Measurements from ENCODE around the gene MYH11.

Gene MYH11

DNA sequence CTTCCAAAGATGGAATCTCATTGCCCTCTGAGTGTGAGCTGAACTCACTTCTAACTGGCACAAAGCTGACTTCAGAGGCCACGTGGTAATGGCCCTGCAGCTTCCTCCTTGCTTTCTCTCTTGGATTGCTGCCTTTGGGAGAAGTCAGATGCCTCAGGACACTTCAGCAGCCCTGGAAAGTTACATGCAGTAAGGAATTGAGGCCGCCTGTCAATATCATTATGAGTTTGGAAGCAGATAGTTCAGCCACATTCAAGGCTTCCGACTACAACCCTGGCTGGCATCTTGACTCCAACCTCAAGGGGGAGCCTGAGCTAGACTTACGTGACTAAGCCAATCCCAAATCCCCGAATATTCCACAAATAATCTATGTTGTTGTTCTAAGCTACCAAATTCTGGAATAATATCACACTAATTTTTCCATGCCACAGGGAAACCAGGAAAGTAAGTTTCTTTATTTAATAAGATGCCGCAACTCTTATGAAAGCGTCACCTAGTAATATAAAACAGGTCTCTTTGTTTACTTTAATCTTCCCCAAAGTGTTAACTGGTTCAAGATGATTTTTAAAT, 18.0 kb upstream of the MYH11 start:
- Histone ChIP-seq H3K27me3 (replicated peaks; ENCODE audit: control insufficient read depth, insufficient read depth, low read length) (no peaks in the 10 kb centered on the region), H3K36me3 (ENCODE audit: control insufficient read depth, insufficient read depth, low read length, severe bottlenecking) (peaks cover 32% of the 10 kb centered on the region), H3K9ac (ENCODE audit: low read length) (peak overlapping the region; percentile 57), H3K4me3 (ENCODE audit: low read length) (no peak overlapping the region), H3K4me1 (ENCODE audit: control insufficient read depth, insufficient read depth, low read length) (peaks cover 34% of the 10 kb centered on the region), H3K9me3 (ENCODE audit: control insufficient read depth, low read length) (no peaks in the 10 kb centered on the region)
- DNase-seq (ENCODE audit: low read depth) = peak; percentile 92

DNA sequence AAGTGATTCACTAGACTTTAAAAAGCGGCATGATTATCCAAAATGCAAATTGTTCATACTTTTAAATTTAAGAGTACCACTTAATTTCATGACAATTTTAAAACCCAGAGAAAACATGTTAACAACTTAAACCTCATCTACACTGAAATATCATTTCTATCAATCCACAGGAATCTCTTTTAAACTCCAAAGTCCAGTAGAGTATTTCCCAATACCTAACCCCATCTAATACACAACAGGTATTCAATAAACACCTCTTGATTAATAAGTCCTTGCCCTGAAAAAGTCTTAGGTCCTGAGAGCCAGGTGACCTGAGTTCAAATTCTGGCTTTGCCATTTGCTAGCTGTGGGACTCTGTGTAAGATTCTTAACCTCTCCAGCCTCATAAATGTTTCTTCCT, 16.9 kb upstream of the MYH11 start:
- Histone ChIP-seq H3K9me3 (ENCODE audit: control insufficient read depth, low read length) (no peaks in the 10 kb centered on the region), H3K36me3 (ENCODE audit: control insufficient read depth, insufficient read depth, low read length, severe bottlenecking) (peaks cover 40% of the 10 kb centered on the region), H3K4me1 (ENCODE audit: control insufficient read depth, insufficient read depth, low read length) (peaks cover 24% of the 10 kb centered on the region)

DNA sequence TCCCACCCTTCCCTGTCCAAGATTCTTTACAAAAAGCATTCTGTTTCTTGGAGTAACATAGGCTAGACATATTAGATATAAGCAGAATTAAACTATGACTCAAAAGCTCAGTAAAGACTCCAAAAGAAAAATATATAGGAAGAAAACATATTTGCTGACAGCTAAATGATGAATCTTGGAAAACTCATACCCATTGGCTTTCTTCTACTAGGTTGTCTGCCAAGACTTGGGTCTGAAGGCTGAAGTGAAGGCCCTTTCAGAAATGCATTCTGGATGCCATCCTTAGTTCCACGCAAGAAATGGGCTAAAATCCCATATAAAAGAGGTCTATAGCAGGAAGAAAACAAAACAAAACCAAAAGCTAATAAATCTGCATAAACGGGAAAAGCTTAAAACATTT, 16.5 kb upstream of the MYH11 start:
- Histone ChIP-seq H3K4me1 (ENCODE audit: control insufficient read depth, insufficient read depth, low read length) (peaks cover 19% of the 10 kb centered on the region), H3K9ac (ENCODE audit: low read length) (no peak overlapping the region), H3K27me3 (replicated peaks; ENCODE audit: control insufficient read depth, insufficient read depth, low read length) (no peaks in the 10 kb centered on the region), H3K36me3 (ENCODE audit: control insufficient read depth, insufficient read depth, low read length, severe bottlenecking) (peaks cover 45% of the 10 kb centered on the region), H3K4me3 (ENCODE audit: low read length) (no peak overlapping the region), H3K9me3 (ENCODE audit: control insufficient read depth, low read length) (no peaks in the 10 kb centered on the region)
- no peak for DNase-seq (ENCODE audit: low read depth)

More for the DNA sequence above, 16.9 kb upstream of the MYH11 start:
- DNase-seq (ENCODE audit: low read depth) = no peak
- Histone ChIP-seq H3K9ac (ENCODE audit: low read length) (no peak overlapping the region), H3K4me3 (ENCODE audit: low read length) (no peak overlapping the region), H3K27me3 (replicated peaks; ENCODE audit: control insufficient read depth, insufficient read depth, low read length) (no peaks in the 10 kb centered on the region)

DNA sequence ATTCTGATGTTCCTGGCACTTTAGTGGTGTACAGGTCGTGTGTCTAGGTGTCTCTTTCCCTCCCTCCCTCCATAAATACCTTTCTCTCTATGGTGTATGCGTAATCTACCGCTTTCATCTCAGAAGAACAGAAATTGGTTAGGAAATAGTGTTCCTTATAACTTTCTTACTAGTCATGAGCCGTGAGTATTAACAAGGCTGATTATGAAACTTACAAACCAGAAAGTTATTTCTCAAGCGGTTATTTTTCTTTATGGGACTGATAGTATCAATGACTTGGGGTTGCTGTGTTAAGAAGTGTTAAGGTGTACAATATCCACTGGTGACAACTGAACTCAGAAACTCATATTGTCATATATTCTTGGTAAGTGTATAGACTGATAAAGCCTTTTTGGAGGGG, 13.2 kb upstream of the MYH11 start:
- Histone ChIP-seq H3K4me3 (ENCODE audit: low read length) (no peak overlapping the region), H3K4me1 (ENCODE audit: control insufficient read depth, insufficient read depth, low read length) (peaks cover 33% of the 10 kb centered on the region), H3K27me3 (replicated peaks; ENCODE audit: control insufficient read depth, insufficient read depth, low read length) (no peaks in the 10 kb centered on the region), H3K9me3 (ENCODE audit: control insufficient read depth, low read length) (no peaks in the 10 kb centered on the region), H3K9ac (ENCODE audit: low read length) (no peak overlapping the region), H3K36me3 (ENCODE audit: control insufficient read depth, insufficient read depth, low read length, severe bottlenecking) (peaks cover 51% of the 10 kb centered on the region)
- no peak for DNase-seq (ENCODE audit: low read depth)

DNA sequence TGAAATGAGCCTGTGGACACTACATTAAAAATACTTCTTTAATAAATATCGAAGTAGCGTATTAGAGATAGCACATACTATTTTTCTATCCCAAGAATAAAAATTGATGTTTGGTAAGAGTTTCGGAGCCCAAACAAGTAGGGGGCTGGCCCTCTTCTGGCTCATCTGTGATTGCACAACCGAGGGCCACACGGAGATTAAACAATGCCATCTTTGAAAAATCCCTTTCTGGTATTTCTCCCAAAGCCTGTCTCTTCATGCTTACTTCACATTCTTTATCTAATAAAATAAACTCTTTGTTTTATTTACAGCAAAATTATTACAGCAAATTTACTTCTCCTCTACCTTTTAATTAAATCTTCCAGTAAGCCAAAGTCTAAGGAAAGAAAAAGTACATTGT, 9.6 kb upstream of the MYH11 start:
- Histone ChIP-seq H3K36me3 (ENCODE audit: control insufficient read depth, insufficient read depth, low read length, severe bottlenecking) (peaks cover 41% of the 10 kb centered on the region), H3K27me3 (replicated peaks; ENCODE audit: control insufficient read depth, insufficient read depth, low read length) (no peaks in the 10 kb centered on the region), H3K4me3 (ENCODE audit: low read length) (no peak overlapping the region), H3K9me3 (ENCODE audit: control insufficient read depth, low read length) (no peaks in the 10 kb centered on the region), H3K4me1 (ENCODE audit: control insufficient read depth, insufficient read depth, low read length) (peaks cover 27% of the 10 kb centered on the region), H3K9ac (ENCODE audit: low read length) (no peak overlapping the region)
- no peak for DNase-seq (ENCODE audit: low read depth)

DNA sequence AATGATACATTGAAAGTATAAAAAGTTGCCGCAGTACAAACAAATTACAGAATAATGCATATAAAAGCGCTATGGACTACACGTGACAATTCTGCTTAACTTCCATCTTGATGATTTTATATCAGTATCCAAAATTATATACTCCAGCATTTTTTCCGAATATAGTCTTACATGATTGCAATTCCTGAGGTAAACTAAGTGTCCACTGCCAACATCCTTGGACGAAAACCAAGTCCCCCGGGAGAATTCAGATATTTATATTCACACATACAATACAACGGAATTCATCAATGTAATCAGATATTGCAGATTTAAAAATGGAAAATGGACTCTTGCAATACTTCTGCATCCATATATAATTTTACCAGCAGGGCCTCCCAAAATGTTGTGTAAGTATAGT, 8.9 kb upstream of the MYH11 start:
- H3K9ac ChIP-seq (ENCODE audit: low read length) = no peak overlapping the region
- peaks cover 36% of the 10 kb centered on the region for H3K36me3 ChIP-seq (ENCODE audit: control insufficient read depth, insufficient read depth, low read length, severe bottlenecking)
- DNase-seq (ENCODE audit: low read depth) = peak; percentile 61
- no peaks in the 10 kb centered on the region for H3K27me3 ChIP-seq (replicated peaks; ENCODE audit: control insufficient read depth, insufficient read depth, low read length)
- peaks cover 27% of the 10 kb centered on the region for H3K4me1 ChIP-seq (ENCODE audit: control insufficient read depth, insufficient read depth, low read length)
- no peaks in the 10 kb centered on the region for H3K9me3 ChIP-seq (ENCODE audit: control insufficient read depth, low read length)
- peak overlapping the region; percentile 6 for H3K4me3 ChIP-seq (ENCODE audit: low read length)

DNA sequence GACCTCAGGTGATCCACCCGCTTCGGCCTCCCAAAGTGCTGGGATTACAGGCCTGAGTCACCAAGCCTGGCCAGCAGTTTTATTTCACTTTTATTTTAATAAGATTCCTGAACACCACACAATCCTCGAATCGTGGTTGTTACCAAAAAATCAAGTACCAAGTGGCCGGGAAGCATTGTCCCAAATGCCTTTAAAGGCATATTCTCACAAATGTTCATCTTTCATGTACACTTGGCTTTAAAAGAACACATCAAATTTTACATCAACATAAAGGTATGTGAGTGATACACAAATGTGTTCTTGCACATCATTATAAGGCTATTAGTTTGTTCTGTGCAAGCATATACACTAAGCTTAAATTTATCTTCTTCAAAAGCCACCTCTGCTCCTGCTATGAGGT, 8.1 kb upstream of the MYH11 start:
- Histone ChIP-seq H3K4me1 (ENCODE audit: control insufficient read depth, insufficient read depth, low read length) (peaks cover 22% of the 10 kb centered on the region), H3K36me3 (ENCODE audit: control insufficient read depth, insufficient read depth, low read length, severe bottlenecking) (peaks cover 28% of the 10 kb centered on the region), H3K4me3 (ENCODE audit: low read length) (no peak overlapping the region), H3K27me3 (replicated peaks; ENCODE audit: control insufficient read depth, insufficient read depth, low read length) (no peaks in the 10 kb centered on the region), H3K9ac (ENCODE audit: low read length) (no peak overlapping the region), H3K9me3 (ENCODE audit: control insufficient read depth, low read length) (no peaks in the 10 kb centered on the region)
- DNase-seq (ENCODE audit: low read depth) = no peak

DNA sequence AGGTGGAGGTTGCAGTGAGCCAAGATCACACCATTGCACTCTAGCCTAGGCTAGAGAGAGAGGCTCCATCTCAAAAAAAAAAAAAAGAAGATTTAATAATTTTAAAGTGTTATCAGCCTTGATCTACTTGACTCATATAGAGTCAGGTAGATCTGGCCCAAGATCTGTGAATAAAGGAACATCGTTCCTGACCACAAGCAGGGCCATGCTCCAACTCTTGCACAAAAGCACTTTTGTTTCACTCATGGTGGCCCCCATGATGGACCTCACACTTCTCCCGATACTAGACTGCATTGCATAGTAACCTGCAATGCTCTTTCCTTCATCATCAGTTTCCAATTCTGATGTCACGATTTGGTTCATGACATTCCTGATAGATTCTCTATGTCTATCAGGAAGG, 5.2 kb upstream of the MYH11 start:
- Histone ChIP-seq H3K9ac (ENCODE audit: low read length) (no peak overlapping the region), H3K27me3 (replicated peaks; ENCODE audit: control insufficient read depth, insufficient read depth, low read length) (peaks cover 11% of the 10 kb centered on the region), H3K4me3 (ENCODE audit: low read length) (no peak overlapping the region), H3K9me3 (ENCODE audit: control insufficient read depth, low read length) (no peaks in the 10 kb centered on the region), H3K36me3 (ENCODE audit: control insufficient read depth, insufficient read depth, low read length, severe bottlenecking) (peaks cover 8% of the 10 kb centered on the region), H3K4me1 (ENCODE audit: control insufficient read depth, insufficient read depth, low read length) (peaks cover 26% of the 10 kb centered on the region)
- DNase-seq (ENCODE audit: low read depth) = no peak

DNA sequence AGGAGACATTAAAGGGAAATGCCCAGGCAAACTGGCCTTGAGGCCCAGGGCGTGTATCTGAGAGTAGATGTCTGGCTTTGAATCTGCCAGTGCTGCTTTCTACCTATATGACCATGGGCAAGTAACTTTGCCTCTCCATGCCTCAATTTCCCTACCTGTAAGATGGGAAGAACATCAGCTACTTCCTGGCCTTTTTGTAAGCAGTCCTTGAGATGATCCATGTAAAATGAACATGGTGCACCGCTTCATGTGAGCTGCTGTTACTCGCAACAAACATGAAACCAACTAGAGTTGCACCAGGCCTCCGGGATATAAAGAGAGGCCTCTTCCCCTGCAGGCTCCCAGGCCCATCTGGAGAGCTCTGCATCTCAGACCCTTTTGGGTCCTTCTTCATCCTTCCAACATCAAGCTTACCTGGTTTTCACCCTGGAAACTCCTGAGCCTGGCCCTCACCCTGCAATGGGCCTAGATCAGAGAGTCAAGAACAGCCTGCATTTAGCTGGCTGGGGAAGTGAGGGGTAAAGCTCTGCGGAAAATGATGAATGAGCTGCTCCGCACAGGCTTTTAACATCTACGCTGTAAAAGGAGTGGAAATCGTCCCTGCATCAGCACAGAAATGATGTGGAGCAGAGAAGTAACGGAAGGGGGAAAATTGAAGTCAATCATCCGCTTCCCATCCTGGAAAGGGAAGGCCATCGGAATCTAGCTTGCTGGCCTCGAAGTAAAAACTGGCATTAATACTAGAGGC, 2.3 kb upstream of the MYH11 start:
- no peak for DNase-seq (ENCODE audit: low read depth)
- Histone ChIP-seq H3K9ac (ENCODE audit: low read length) (no peak overlapping the region), H3K27me3 (replicated peaks; ENCODE audit: control insufficient read depth, insufficient read depth, low read length) (peaks cover 31% of the 10 kb centered on the region), H3K4me1 (ENCODE audit: control insufficient read depth, insufficient read depth, low read length) (peaks cover 6% of the 10 kb centered on the region), H3K4me3 (ENCODE audit: low read length) (no peak overlapping the region), H3K9me3 (ENCODE audit: control insufficient read depth, low read length) (no peaks in the 10 kb centered on the region), H3K36me3 (ENCODE audit: control insufficient read depth, insufficient read depth, low read length, severe bottlenecking) (no peaks in the 10 kb centered on the region)

DNA sequence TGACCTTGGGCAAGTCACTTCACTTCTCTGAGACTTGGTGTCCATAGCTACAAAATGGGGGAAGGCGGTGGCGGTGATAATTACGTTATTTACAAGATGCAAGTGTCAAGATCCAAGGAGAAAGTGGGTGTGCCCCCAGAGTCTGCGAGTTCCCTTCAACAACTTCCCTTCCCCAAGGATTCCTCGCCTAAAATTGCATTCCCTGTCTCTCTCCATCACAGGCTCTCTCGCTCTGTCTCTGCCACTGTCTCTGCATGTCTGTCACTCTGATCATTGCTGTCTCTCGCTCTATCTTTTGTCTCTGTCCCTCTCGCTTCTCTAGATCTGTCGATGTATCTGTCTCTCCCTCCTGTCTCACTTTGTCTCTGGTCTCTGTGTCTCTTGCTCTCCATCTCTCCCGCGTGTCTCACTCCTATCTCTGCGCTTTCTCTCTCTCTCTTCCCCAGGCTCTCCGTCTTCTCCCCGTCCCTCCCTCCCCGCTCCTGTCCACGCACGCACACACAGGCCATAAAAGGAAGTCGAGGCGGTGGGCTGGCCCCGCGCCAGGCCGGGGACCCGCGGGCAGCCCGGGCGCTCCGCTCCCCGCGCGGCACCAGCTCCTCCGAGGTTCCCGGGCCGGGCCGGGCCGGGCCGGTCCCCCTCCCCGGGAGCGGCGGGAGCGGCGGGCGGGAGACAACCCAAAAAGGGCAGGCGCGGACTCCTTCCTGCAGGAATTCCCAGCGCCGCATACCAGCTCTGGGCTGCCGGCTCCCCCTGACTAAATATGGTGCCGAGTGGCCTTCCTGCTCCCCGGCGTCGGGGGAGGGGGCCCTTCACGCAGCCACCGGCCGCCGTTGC, 1.1 kb upstream of the MYH11 start:
- H3K4me1 ChIP-seq (ENCODE audit: control insufficient read depth, insufficient read depth, low read length) = peaks cover 6% of the 10 kb centered on the region
- H3K27me3 ChIP-seq (replicated peaks; ENCODE audit: control insufficient read depth, insufficient read depth, low read length) = peaks cover 32% of the 10 kb centered on the region
- DNase-seq (ENCODE audit: low read depth) = peak; percentile 80
- no peaks in the 10 kb centered on the region for H3K9me3 ChIP-seq (ENCODE audit: control insufficient read depth, low read length)
- H3K36me3 ChIP-seq (ENCODE audit: control insufficient read depth, insufficient read depth, low read length, severe bottlenecking) = no peaks in the 10 kb centered on the region
- peak overlapping the region; percentile 74 for H3K4me3 ChIP-seq (ENCODE audit: low read length)
- no peak overlapping the region for H3K9ac ChIP-seq (ENCODE audit: low read length)

DNA sequence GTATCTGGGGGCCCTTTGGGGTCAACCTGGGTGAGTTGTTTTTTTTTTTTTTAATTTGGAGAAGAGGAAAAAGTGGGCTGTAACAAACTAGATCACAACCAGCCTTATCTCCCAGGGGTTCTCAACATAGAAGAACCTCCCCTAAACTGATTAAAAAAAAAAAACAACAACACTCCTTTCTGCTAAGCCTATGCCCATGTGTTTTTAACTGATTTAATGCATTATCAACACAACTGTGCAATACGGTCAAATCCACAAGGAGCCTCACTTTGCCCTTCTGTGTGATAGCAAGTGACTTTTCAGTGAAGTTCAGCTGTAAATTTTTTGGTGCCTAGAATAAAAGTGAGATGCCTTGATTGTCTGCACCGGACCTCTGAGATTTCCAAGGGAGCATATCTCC, 646 bp downstream of the MYH11 start:
- H3K4me3 ChIP-seq (ENCODE audit: low read length) = no peak overlapping the region
- H3K27me3 ChIP-seq (replicated peaks; ENCODE audit: control insufficient read depth, insufficient read depth, low read length) = peaks cover 34% of the 10 kb centered on the region
- no peaks in the 10 kb centered on the region for H3K9me3 ChIP-seq (ENCODE audit: control insufficient read depth, low read length)
- H3K4me1 ChIP-seq (ENCODE audit: control insufficient read depth, insufficient read depth, low read length) = peaks cover 6% of the 10 kb centered on the region
- no peak overlapping the region for H3K9ac ChIP-seq (ENCODE audit: low read length)
- DNase-seq (ENCODE audit: low read depth) = no peak
- no peaks in the 10 kb centered on the region for H3K36me3 ChIP-seq (ENCODE audit: control insufficient read depth, insufficient read depth, low read length, severe bottlenecking)

All from adipocyte (in vitro differentiated cells).